SKM-1 treated with dmso at 0.1 percent for 144 hours (cell line): ENCODE data around the gene SEPTIN2.
"Not testable (repeated sequence)": the region's sequence is repeated elsewhere in the genome, so short reads cannot be mapped to it uniquely, and the experiment has no call there.

ENCODE experiments used
- DNase-seq: peaks from one replicate; lab custom pipeline; 2025; ENCODE audit not compliant: unreplicated experiment; lab: John Stamatoyannopoulos, UW

Gene SEPTIN2

GRCh38 chr2:241312082-241312481, 3.6 kb upstream of the SEPTIN2 start:
- DNase-seq = no peak

- DNase-seq = no peak
These were observed 2.1 kb upstream of the SEPTIN2 start for GRCh38 chr2:241313543-241314095.

- peak; percentile 73 for DNase-seq
These were observed 1.3 kb upstream of the SEPTIN2 start for GRCh38 chr2:241314226-241315092.

DNA sequence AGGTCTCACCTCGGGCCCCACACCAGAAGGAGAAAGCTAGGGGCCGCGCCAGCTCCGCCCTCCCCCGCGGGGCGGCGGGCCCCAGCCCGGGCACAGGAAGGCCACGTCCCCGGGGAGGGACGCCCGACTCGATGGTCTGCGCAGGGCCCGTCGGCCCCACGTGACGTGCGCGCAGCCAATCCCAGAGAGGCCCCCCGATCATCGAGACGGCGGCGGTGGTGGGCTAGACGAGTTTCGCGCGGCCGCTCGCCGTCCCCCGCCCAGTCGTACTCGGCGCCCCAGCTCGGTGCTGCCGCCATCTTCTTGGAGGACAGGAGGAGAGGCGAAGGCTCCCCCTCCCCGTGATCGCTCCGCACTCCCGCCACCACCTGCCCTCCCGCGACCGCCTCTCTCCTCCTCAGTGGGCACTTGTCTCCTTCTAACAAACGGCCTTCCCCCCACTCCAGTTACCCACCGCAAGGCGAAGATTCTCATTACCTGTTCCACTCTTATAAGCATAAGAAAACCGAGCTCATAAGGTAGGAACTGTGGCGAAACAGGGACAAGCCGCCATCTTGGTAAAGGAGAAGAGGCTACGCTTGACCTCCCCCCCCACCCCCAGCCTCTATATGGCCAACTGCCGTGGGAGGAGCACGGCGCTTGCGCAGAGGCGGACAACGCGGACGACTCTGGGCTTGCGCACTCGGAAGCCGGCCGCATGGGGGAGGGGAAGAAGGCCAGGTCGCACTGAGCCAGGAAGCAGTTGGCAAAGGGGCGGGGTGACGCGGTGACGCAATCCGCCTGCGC, 439 bp upstream of the SEPTIN2 start, which contains the start of gene HDLBP:
Gene HDLBP (minus strand): TSS at position 580 of the 786 bp plus-strand sequence. CDS start 48,803 bp downstream, outside the sequence.
- DNase-seq = peak; percentile 94

DNA sequence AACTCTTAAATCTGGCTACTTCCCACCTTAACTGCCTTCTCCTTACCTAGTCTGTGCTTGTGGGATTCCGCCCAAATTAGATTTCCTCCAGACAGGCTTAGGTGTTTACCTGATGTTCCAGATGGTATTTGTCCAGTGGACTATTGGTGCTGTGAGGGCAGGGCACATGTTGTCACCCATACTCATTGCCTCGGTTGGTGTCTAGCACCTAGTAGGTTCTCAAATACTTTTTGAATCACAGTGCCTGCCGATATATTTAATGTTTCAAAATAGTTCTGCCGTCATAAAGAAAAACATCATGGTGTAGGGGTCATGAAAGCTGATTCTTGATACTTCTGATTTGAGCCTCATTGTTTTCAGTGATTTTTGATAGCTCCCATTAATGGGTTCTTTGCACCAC, 1.1 kb downstream of the SEPTIN2 start:
- no peak for DNase-seq

- DNase-seq = peak; percentile 39
These were observed 1.7 kb downstream of the SEPTIN2 start for GRCh38 chr2:241317391-241317790.

DNA sequence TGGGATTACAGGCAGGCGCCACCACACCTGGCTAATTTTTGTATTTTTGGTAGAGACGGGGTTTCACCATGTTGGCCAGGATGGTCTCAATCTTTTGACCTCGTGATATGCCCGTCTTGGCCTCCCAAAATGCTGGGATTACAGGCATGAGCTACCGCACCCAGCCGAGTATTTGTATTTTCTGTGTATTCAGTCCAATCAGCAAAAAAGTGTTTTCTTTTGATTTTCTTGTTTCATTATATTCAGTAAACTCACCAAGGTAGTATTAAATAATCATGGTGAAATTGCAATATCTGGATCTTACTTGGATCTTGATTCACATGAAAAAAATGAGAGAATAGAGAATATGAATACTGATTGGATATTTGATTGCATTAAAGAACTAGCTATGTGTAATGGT, 3.1 kb downstream of the SEPTIN2 start:
- not testable (repeated sequence) for DNase-seq

GRCh38 chr2:241320394-241320793, 4.7 kb downstream of the SEPTIN2 start:
- DNase-seq = no peak

- no peak for DNase-seq
These were observed 5.3 kb downstream of the SEPTIN2 start for GRCh38 chr2:241321033-241321432.

DNA sequence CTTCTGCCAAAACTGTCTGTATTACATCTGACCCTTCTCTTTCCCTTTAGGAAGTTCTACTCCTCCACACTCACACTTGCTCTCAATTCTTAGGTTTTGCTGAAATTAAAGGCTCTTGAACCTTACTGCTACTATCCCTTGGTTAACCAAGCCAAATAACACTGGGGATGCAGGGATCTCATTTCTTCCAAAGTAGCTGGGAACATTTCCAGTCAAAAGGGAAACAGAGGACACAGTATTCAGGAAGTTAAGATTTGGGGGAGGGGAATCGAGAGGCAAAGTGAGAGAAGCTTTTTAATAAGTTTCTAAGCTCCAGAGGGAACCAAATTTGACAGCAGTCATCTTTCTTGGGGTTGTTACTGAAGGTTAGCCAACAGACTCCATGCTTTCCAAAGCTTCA, 6.2 kb downstream of the SEPTIN2 start:
- DNase-seq = no peak

- no peak for DNase-seq
These were observed 8.1 kb downstream of the SEPTIN2 start for GRCh38 chr2:241323778-241324177.

DNA sequence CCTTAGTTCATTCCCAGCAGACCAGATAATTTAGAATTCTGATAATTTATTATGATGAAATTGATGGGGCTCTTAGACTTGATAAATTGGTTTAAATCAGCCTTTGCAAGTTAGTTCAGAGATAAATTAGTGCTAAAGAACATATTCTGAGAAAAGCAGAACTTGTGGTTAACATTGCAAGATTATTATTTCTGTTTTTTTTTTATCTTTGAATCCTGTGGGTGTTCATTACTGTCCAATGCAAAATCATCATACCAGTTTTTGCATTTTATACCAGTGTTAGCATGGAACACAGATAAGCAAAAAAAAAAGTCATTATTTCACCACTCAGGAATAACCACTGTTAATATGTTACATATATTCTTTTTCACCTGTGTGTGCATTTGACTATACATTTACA, 9.1 kb downstream of the SEPTIN2 start:
- DNase-seq = peak; percentile 8

- no peak for DNase-seq
These were observed 9.5 kb downstream of the SEPTIN2 start for GRCh38 chr2:241325257-241325656.

DNA sequence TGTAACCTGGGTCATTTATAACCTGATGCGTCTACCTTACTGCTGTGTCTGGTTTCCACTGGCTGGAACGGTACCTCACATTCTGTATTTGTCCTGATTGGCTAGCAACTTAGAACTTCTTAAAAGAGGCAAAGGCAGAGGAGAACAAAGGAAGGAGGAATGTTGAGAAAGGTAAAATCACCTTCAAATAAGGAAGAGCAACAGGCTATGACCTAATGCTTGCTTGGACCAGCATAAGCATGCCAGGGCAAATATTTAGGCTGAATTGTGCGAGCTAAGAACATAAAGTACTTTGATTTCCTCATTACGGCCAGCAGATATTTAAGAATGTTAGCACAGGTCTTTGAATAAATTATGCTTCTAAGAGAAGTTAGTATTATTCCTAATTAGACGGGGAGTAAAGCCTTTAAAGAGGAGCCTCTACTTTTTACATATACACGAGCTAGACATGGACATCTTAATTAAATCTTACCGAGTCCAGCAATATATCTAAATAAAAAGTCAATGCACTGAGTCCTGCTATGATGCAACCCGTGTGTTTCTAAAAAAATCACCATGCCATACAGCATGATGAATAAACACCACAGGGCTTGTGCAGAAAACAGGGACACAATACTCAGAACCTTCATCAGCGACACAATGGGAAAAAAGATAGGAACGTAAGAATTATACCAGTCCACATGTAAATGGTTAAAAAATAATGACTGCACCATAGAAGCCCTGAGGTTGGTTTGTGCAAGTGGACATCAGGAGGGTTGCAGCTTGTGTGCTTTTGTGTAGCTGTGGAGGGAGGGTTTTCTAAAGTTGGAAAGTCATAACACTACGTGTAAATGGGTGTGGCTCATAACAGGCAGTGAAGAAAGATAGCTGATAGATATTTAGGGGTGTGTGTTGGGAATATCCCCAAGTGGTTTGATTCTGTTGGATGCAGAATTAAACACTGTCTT, 14.2 kb downstream of the SEPTIN2 start:
- DNase-seq = no peak

DNA sequence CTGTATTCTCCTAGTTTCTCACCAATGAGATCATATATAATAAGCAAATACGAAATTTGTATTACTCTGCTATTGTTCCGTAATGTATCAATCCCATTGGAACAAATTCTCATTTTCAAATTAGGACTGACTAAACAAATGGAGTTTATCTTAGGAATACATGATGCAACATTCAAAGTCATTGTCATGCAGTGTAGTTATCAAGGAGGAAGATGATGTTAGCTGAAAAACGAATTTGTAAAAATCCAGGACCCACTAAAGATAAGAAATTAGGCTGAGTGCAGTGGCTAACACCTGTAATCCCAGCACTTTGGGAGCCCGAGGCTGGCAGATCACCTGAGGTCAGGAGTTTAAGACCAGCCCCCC, 14.9 kb downstream of the SEPTIN2 start:
- DNase-seq = no peak

DNA sequence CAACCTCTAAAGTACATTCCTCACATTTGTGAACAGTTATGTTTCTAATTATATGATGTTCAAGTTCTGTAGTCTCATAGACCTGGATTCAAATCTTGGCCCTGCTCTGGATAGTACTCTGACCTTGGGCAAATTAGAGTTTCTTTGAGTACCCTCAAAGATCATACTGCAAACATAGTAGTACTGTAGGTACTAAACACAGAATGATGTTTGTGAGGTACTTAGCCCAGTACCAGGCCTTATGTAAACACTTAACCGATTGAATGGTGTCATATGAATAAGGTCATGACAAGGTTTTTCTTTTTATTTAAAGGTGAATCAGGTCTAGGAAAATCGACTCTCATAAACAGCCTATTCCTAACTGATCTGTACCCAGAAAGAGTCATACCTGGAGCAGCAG, 19.1 kb downstream of the SEPTIN2 start:
- no peak for DNase-seq

GRCh38 chr2:241339839-241340630, 24.3 kb downstream of the SEPTIN2 start:
- DNase-seq = no peak

- no peak for DNase-seq
These were observed 25.0 kb downstream of the SEPTIN2 start for GRCh38 chr2:241340631-241341163.

- DNase-seq = no peak
These were observed 29.4 kb downstream of the SEPTIN2 start for GRCh38 chr2:241344925-241345651.
